ENCODE measurements around the gene SCAMP4.

DNA sequence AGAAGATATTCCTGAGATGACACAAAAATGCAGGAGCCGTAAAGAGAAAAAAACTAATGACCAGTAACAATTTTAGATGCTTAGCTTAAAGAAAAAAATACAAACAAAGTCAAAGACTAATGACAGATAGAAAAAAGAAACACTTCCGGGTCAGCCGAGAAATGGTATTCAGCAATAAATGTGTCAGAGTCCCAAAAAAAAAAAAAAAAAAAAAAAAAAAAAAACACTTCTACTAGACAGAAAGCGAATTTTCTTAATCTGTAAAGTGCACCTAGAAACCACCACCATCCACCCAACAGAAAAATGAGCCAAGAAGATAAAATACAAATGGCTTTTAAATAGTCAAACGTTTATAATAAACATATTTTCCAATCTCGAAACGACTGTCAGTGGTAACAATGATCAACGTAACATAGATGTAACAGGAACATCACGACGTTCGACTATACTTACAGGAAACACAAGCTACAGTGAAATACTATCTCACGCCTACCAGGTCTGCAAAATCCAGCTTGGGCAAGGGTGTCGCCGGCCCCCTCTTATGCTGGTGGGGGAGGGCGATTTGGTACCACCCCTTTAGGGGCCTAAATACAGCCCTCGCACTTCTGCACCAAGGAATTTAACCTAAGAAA is 30.5 kb upstream of the SCAMP4 start:
- TF ChIP-seq, protein P1, sequence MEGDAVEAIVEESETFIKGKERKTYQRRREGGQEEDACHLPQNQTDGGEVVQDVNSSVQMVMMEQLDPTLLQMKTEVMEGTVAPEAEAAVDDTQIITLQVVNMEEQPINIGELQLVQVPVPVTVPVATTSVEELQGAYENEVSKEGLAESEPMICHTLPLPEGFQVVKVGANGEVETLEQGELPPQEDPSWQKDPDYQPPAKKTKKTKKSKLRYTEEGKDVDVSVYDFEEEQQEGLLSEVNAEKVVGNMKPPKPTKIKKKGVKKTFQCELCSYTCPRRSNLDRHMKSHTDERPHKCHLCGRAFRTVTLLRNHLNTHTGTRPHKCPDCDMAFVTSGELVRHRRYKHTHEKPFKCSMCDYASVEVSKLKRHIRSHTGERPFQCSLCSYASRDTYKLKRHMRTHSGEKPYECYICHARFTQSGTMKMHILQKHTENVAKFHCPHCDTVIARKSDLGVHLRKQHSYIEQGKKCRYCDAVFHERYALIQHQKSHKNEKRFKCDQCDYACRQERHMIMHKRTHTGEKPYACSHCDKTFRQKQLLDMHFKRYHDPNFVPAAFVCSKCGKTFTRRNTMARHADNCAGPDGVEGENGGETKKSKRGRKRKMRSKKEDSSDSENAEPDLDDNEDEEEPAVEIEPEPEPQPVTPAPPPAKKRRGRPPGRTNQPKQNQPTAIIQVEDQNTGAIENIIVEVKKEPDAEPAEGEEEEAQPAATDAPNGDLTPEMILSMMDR (IDR thresholded peaks at IDR 0.05) = no peak
- no peak for TF ChIP-seq POLR2A (IDR thresholded peaks at IDR 0.05)
- TF ChIP-seq POLR2AphosphoS5 (IDR thresholded peaks at IDR 0.05) = no peak
- no peak for TF ChIP-seq EP300 (IDR thresholded peaks at IDR 0.05)
